CD4-positive, alpha-beta T cell treated with Interleukin-15 for 4 hours (primary cell): ENCODE results near the gene PIK3R1.
"Not testable (repeated sequence)": the region's sequence is repeated elsewhere in the genome, so short reads cannot be mapped to it uniquely, and the experiment has no call there.

ENCODE experiments used
- DNase-seq: peaks from one replicate; pipeline ENCODE4 v3.0.0-alpha.2; 2020; ENCODE audit warnings: low spot score

The PIK3R1 gene

GRCh38 chr5:68226546-68227073 lies 11.1 kb downstream of the PIK3R1 start:
- DNase-seq = no peak

GRCh38 chr5:68227532-68228160 lies 12.1 kb downstream of the PIK3R1 start:
- DNase-seq = no peak

- DNase-seq = no peak
Measured at GRCh38 chr5:68229416-68229815, 13.9 kb downstream of the PIK3R1 start.

GRCh38 chr5:68230285-68230684 lies 14.7 kb downstream of the PIK3R1 start:
- DNase-seq = no peak

- no peak for DNase-seq
Measured at GRCh38 chr5:68231414-68232076, 16.0 kb downstream of the PIK3R1 start.

GRCh38 chr5:68232277-68232676 lies 16.7 kb downstream of the PIK3R1 start:
- DNase-seq = no peak

GRCh38 chr5:68233075-68233474 lies 17.5 kb downstream of the PIK3R1 start:
- DNase-seq = no peak

- not testable (repeated sequence) for DNase-seq
Measured at GRCh38 chr5:68235229-68235628, 19.7 kb downstream of the PIK3R1 start.

GRCh38 chr5:68237715-68238114 lies 22.2 kb downstream of the PIK3R1 start:
- DNase-seq = no peak

GRCh38 chr5:68239487-68239886 lies 23.9 kb downstream of the PIK3R1 start:
- DNase-seq = peak; percentile 73

- DNase-seq = no peak
Measured at GRCh38 chr5:68240202-68240601, 24.6 kb downstream of the PIK3R1 start.

- no peak for DNase-seq
Measured at GRCh38 chr5:68240771-68241170, 25.2 kb downstream of the PIK3R1 start.

- DNase-seq = no peak
Measured at GRCh38 chr5:68242743-68243142, 27.2 kb downstream of the PIK3R1 start.

GRCh38 chr5:68243251-68243650 lies 27.7 kb downstream of the PIK3R1 start:
- no peak for DNase-seq

- no peak for DNase-seq
Measured at GRCh38 chr5:68243681-68244080, 28.1 kb downstream of the PIK3R1 start.

GRCh38 chr5:68245319-68245718 lies 29.8 kb downstream of the PIK3R1 start:
- no peak for DNase-seq

- no peak for DNase-seq
Measured at GRCh38 chr5:68246802-68247201, 31.2 kb downstream of the PIK3R1 start.

- no peak for DNase-seq
Measured at GRCh38 chr5:68247627-68248026, 32.1 kb downstream of the PIK3R1 start.

- DNase-seq = no peak
Measured at GRCh38 chr5:68248896-68249295, 33.3 kb downstream of the PIK3R1 start.

GRCh38 chr5:68249520-68249919 lies 34.0 kb downstream of the PIK3R1 start:
- DNase-seq = no peak

- DNase-seq = no peak
Measured at GRCh38 chr5:68250661-68251298, 35.2 kb downstream of the PIK3R1 start.

GRCh38 chr5:68251386-68251785 lies 35.8 kb downstream of the PIK3R1 start:
- DNase-seq = peak; percentile 48
